GM12878 (cell line): ENCODE data around the gene KRTAP5-2.

ENCODE experiments used
- CTCF ChIP-seq, 3 experiments: IDR thresholded peaks in 2 of 3; conservative IDR thresholded peaks in 1 of 3; 2 replicates each; pipeline ENCODE4 v1.5.1; 2011; ENCODE audit warnings: low read depth in 3 of 3, low read length in 3 of 3, mild to moderate bottlenecking in 3 of 3, control low read depth in 2 of 3, moderate library complexity in 2 of 3, inconsistent platforms in 1 of 3, mixed read lengths in 1 of 3; ENCODE audit not compliant: control insufficient read depth in 2 of 3, insufficient read depth in 1 of 3; ENCODE audit errors: extremely low read depth in 1 of 3
- DPF2 ChIP-seq: fragments of 450-650 bp; IDR thresholded peaks from 2 replicates; pipeline ENCODE4 v1.6.1; 2017; ENCODE audit warnings: mild to moderate bottlenecking
- HCFC1 ChIP-seq: fragments of 150-350 bp; IDR thresholded peaks from 2 replicates; pipeline ENCODE4 v1.6.1; 2014; ENCODE audit warnings: low read length
- NR2C2 ChIP-seq: IDR thresholded peaks from 2 replicates; pipeline ENCODE4 v1.6.1; 2011; ENCODE audit warnings: borderline replicate concordance, low read depth; ENCODE audit not compliant: control insufficient read depth, insufficient read length
- RELA ChIP-seq: fragments of 450-650 bp; IDR thresholded peaks from 2 replicates; pipeline ENCODE4 v1.8.0; 2014; ENCODE audit warnings: borderline replicate concordance; ENCODE audit not compliant: partially characterized antibody

GRCh38 chr11:1629326-1630185 lies 31.5 kb upstream of the KRTAP5-2 start, which contains the start of gene KRTAP5-5:
- TF ChIP-seq CTCF (IDR thresholded peaks at IDR 0.05 in 2 of 3, conservative IDR thresholded peaks at IDR 0.05 in 1 of 3; ENCODE audit: control insufficient read depth in 2 of 3, extremely low read depth in 1 of 3, insufficient read depth in 1 of 3, low read depth in 3 of 3, low read length in 3 of 3): no peak
- no peak for TF ChIP-seq NR2C2
- TF ChIP-seq HCFC1: no peak
- TF ChIP-seq DPF2: no peak
- no peak for TF ChIP-seq RELA
